ENCODE measurements around the gene WWOX.

WWOX gene

GRCh38 chr16:78303946-78304345 lies 204.5 kb downstream of the WWOX start:
- TF ChIP-seq SIN3A (IDR thresholded peaks at IDR 0.05; ENCODE audit: borderline replicate concordance, insufficient read depth, low read length) (no peak), REST (IDR thresholded peaks at IDR 0.05; ENCODE audit: insufficient read depth in 1 of 2, low read depth in 2 of 2, low read length in 2 of 2) (no peak), FOXP2 (optimal IDR thresholded peaks at IDR 0.05; ENCODE audit: borderline replicate concordance, extremely low read depth, extremely low read length, insufficient read depth) (no peak), POLR2AphosphoS5 (IDR thresholded peaks at IDR 0.05; ENCODE audit: low read depth, low read length) (no peak), TAF1 (IDR thresholded peaks at IDR 0.05; ENCODE audit: borderline replicate concordance, insufficient read depth, low read length) (no peak)

- TF ChIP-seq POLR2AphosphoS5 (IDR thresholded peaks at IDR 0.05; ENCODE audit: low read depth, low read length) (no peak), TAF1 (IDR thresholded peaks at IDR 0.05; ENCODE audit: borderline replicate concordance, insufficient read depth, low read length) (no peak), REST (IDR thresholded peaks at IDR 0.05; ENCODE audit: insufficient read depth in 1 of 2, low read depth in 2 of 2, low read length in 2 of 2) (no peak), SIN3A (IDR thresholded peaks at IDR 0.05; ENCODE audit: borderline replicate concordance, insufficient read depth, low read length) (no peak), FOXP2 (optimal IDR thresholded peaks at IDR 0.05; ENCODE audit: borderline replicate concordance, extremely low read depth, extremely low read length, insufficient read depth) (no peak)
Measured at GRCh38 chr16:78306361-78306760, 206.9 kb downstream of the WWOX start.

GRCh38 chr16:78307824-78308528 lies 208.5 kb downstream of the WWOX start:
- no peak for TF ChIP-seq FOXP2 (optimal IDR thresholded peaks at IDR 0.05; ENCODE audit: borderline replicate concordance, extremely low read depth, extremely low read length, insufficient read depth)
- no peak for TF ChIP-seq POLR2AphosphoS5 (IDR thresholded peaks at IDR 0.05; ENCODE audit: low read depth, low read length)
- no peak for TF ChIP-seq SIN3A (IDR thresholded peaks at IDR 0.05; ENCODE audit: borderline replicate concordance, insufficient read depth, low read length)
- no peak for TF ChIP-seq TAF1 (IDR thresholded peaks at IDR 0.05; ENCODE audit: borderline replicate concordance, insufficient read depth, low read length)
- no peak for TF ChIP-seq REST (IDR thresholded peaks at IDR 0.05; ENCODE audit: insufficient read depth in 1 of 2, low read depth in 2 of 2, low read length in 2 of 2)

- TF ChIP-seq POLR2AphosphoS5 (IDR thresholded peaks at IDR 0.05; ENCODE audit: low read depth, low read length) (no peak), REST (IDR thresholded peaks at IDR 0.05; ENCODE audit: insufficient read depth in 1 of 2, low read depth in 2 of 2, low read length in 2 of 2) (no peak), TAF1 (IDR thresholded peaks at IDR 0.05; ENCODE audit: borderline replicate concordance, insufficient read depth, low read length) (no peak), FOXP2 (optimal IDR thresholded peaks at IDR 0.05; ENCODE audit: borderline replicate concordance, extremely low read depth, extremely low read length, insufficient read depth) (no peak), SIN3A (IDR thresholded peaks at IDR 0.05; ENCODE audit: borderline replicate concordance, insufficient read depth, low read length) (no peak)
Measured at GRCh38 chr16:78309763-78310162, 210.3 kb downstream of the WWOX start.
